ENCODE data around the gene ADARB1. TPM values are rescaled to one million over a fixed set of nuclear protein-coding genes. Genes with fewer than 3 reads are reported as not detected.

ADARB1 gene
- total RNA-seq, 4 donors from 2014 or later: 107 to 231 (median 201) TPM

- Histone ChIP-seq H3K4me3 (no peak overlapping the region), H3K27ac (replicated peaks in 1 of 4) (no peak overlapping the region), H3K36me3 (no peaks in the 10 kb centered on the region), H3K4me1 (peaks cover 0 to 24% (median 8%) of the 10 kb centered on the region in 4 donors), H3K9me3 (no peaks in the 10 kb centered on the region), H3K27me3 (no peaks in the 10 kb centered on the region)
- 83% methylated on average over 12 of the region's 19 CpGs for WGBS
- no peak for TF ChIP-seq EP300 (IDR thresholded peaks at IDR 0.05)
- TF ChIP-seq POLR2AphosphoS5 (IDR thresholded peaks at IDR 0.05): no peak
- no peak for TF ChIP-seq CTCF (IDR thresholded peaks at IDR 0.05)
- TF ChIP-seq POLR2A (IDR thresholded peaks at IDR 0.05; ENCODE audit: low read depth): no peak
- intact Hi-C loops (cut with DNase I): no loop called here
- no peak for DNase-seq (ENCODE audit: extremely low spot score)
Measured at GRCh38 chr21:45064618-45065399, 9.6 kb upstream of the ADARB1 start.

GRCh38 chr21:45067462-45068285, 6.7 kb upstream of the ADARB1 start:
- peaks cover 0 to 24% (median 8%) of the 10 kb centered on the region in 4 donors for H3K4me1 ChIP-seq
- peak overlapping the region in 1 of 4 donors; percentile 6 for H3K27ac ChIP-seq (replicated peaks in 1 of 4)
- no peak overlapping the region for H3K4me3 ChIP-seq
- TF ChIP-seq POLR2AphosphoS5 (IDR thresholded peaks at IDR 0.05) (no peak), EP300 (IDR thresholded peaks at IDR 0.05) (no peak), CTCF (IDR thresholded peaks at IDR 0.05) (no peak), POLR2A (IDR thresholded peaks at IDR 0.05; ENCODE audit: low read depth) (no peak)
- no peaks in the 10 kb centered on the region for H3K9me3 ChIP-seq
- H3K36me3 ChIP-seq: no peaks in the 10 kb centered on the region
- no peak for DNase-seq (ENCODE audit: extremely low spot score)
- intact Hi-C loops (cut with DNase I): no loop called here
- H3K27me3 ChIP-seq: no peaks in the 10 kb centered on the region
- 91% methylated on average over 18 of the region's 18 CpGs for WGBS

- intact Hi-C loops (cut with DNase I): no loop called here
- no peaks in the 10 kb centered on the region for H3K27me3 ChIP-seq
- no peak overlapping the region for H3K27ac ChIP-seq (replicated peaks in 1 of 4)
- H3K4me3 ChIP-seq: no peak overlapping the region
- no peak for DNase-seq (ENCODE audit: extremely low spot score)
- H3K4me1 ChIP-seq: peaks cover 9 to 31% (median 15%) of the 10 kb centered on the region in 4 donors
- TF ChIP-seq POLR2A (IDR thresholded peaks at IDR 0.05; ENCODE audit: low read depth) (no peak), POLR2AphosphoS5 (IDR thresholded peaks at IDR 0.05) (no peak), CTCF (IDR thresholded peaks at IDR 0.05) (no peak), EP300 (IDR thresholded peaks at IDR 0.05) (no peak)
- H3K36me3 ChIP-seq: no peaks in the 10 kb centered on the region
- H3K9me3 ChIP-seq: no peaks in the 10 kb centered on the region
- 89% methylated on average over 11 of the region's 11 CpGs for WGBS
Measured at GRCh38 chr21:45069085-45069484, 5.3 kb upstream of the ADARB1 start.

GRCh38 chr21:45069711-45070110, 4.7 kb upstream of the ADARB1 start:
- Histone ChIP-seq H3K36me3 (no peaks in the 10 kb centered on the region), H3K4me3 (no peak overlapping the region), H3K4me1 (peaks cover 6 to 25% (median 13%) of the 10 kb centered on the region in 4 donors), H3K27ac (replicated peaks in 1 of 4) (no peak overlapping the region), H3K27me3 (no peaks in the 10 kb centered on the region), H3K9me3 (no peaks in the 10 kb centered on the region)
- TF ChIP-seq EP300 (IDR thresholded peaks at IDR 0.05) (no peak), CTCF (IDR thresholded peaks at IDR 0.05) (no peak), POLR2AphosphoS5 (IDR thresholded peaks at IDR 0.05) (no peak), POLR2A (IDR thresholded peaks at IDR 0.05; ENCODE audit: low read depth) (no peak)
- no peak for DNase-seq (ENCODE audit: extremely low spot score)
- intact Hi-C loops (cut with DNase I): no loop called here
- 87% methylated on average over 5 of the region's 5 CpGs for WGBS
